ENCODE measurements around the gene REEP1. TPM values are rescaled to one million over a fixed set of nuclear protein-coding genes. Genes with fewer than 3 reads are reported as not detected.

REEP1 gene
- total RNA-seq, 4 donors from 2014 or later, result 1.7 to 12.0 (median 3.6) TPM

GRCh38 chr2:86336675-86337243 lies 667 bp downstream of the REEP1 start:
- Histone ChIP-seq H3K36me3 (no peaks in the 10 kb centered on the region), H3K4me3 (peak overlapping the region; percentile 30 to 69 (median 56)), H3K27ac (peak overlapping the region in 1 of 4 donors; percentile 50), H3K4me1 (peaks cover 0 to 18% (median 9%) of the 10 kb centered on the region in 4 donors), H3K27me3 (peaks cover 0 to 9% of the 10 kb centered on the region in 2 donors), H3K9me3 (peaks cover 0 to 6% (median 3%) of the 10 kb centered on the region in 4 donors)
- no peak for DNase-seq
- no peak for TF ChIP-seq POLR2A (IDR thresholded peaks at IDR 0.05)
- TF ChIP-seq CTCF (IDR thresholded peaks at IDR 0.05), result no peak

- TF ChIP-seq CTCF (IDR thresholded peaks at IDR 0.05) (no peak), POLR2A (IDR thresholded peaks at IDR 0.05) (no peak)
- H3K4me3 ChIP-seq, result peak overlapping the region in 3 of 4 donors; percentile 30 to 69 (median 67)
- no peak for DNase-seq
- peaks cover 0 to 5% (median under 1%) of the 10 kb centered on the region in 4 donors for H3K9me3 ChIP-seq
- H3K27me3 ChIP-seq, result peaks cover 0 to 9% of the 10 kb centered on the region in 2 donors
- no peaks in the 10 kb centered on the region for H3K36me3 ChIP-seq
- peak overlapping the region in 1 of 4 donors; percentile 50 for H3K27ac ChIP-seq
- peaks cover 0 to 18% (median 9%) of the 10 kb centered on the region in 4 donors for H3K4me1 ChIP-seq
Measured at GRCh38 chr2:86335865-86336674, 1.4 kb downstream of the REEP1 start.

- TF ChIP-seq CTCF (IDR thresholded peaks at IDR 0.05) (no peak), POLR2A (IDR thresholded peaks at IDR 0.05) (no peak)
- H3K27ac ChIP-seq, result no peak overlapping the region
- H3K4me3 ChIP-seq, result no peak overlapping the region
- peaks cover 0 to 17% (median 9%) of the 10 kb centered on the region in 4 donors for H3K4me1 ChIP-seq
- DNase-seq, result no peak
- no peaks in the 10 kb centered on the region for H3K9me3 ChIP-seq
- H3K27me3 ChIP-seq, result peaks cover 0 to 9% of the 10 kb centered on the region in 2 donors
- H3K36me3 ChIP-seq, result no peaks in the 10 kb centered on the region
Measured at GRCh38 chr2:86333378-86333777, 4.0 kb downstream of the REEP1 start.

GRCh38 chr2:86332654-86333053 lies 4.8 kb downstream of the REEP1 start:
- Histone ChIP-seq H3K27ac (no peak overlapping the region), H3K27me3 (peaks cover 0 to 9% of the 10 kb centered on the region in 2 donors), H3K36me3 (no peaks in the 10 kb centered on the region), H3K4me1 (peaks cover 0 to 12% (median 7%) of the 10 kb centered on the region in 4 donors), H3K9me3 (no peaks in the 10 kb centered on the region), H3K4me3 (no peak overlapping the region)
- TF ChIP-seq POLR2A (IDR thresholded peaks at IDR 0.05), result no peak
- no peak for DNase-seq

GRCh38 chr2:86331384-86331783 lies 6.0 kb downstream of the REEP1 start:
- Histone ChIP-seq H3K4me1 (peaks cover 0 to 3% (median 0%) of the 10 kb centered on the region in 4 donors), H3K36me3 (no peaks in the 10 kb centered on the region), H3K27me3 (peaks cover 0 to 4% of the 10 kb centered on the region in 2 donors), H3K9me3 (no peaks in the 10 kb centered on the region), H3K27ac (no peak overlapping the region), H3K4me3 (no peak overlapping the region)
- DNase-seq, result no peak
- TF ChIP-seq CTCF (IDR thresholded peaks at IDR 0.05) (no peak), POLR2A (IDR thresholded peaks at IDR 0.05) (no peak)

- no peak overlapping the region for H3K27ac ChIP-seq
- no peaks in the 10 kb centered on the region for H3K9me3 ChIP-seq
- no peaks in the 10 kb centered on the region for H3K4me1 ChIP-seq
- no peak overlapping the region for H3K4me3 ChIP-seq
- TF ChIP-seq CTCF (IDR thresholded peaks at IDR 0.05) (no peak), POLR2A (IDR thresholded peaks at IDR 0.05) (no peak)
- DNase-seq, result no peak
- no peaks in the 10 kb centered on the region for H3K36me3 ChIP-seq
- H3K27me3 ChIP-seq, result no peaks in the 10 kb centered on the region
Measured at GRCh38 chr2:86330001-86330400, 7.4 kb downstream of the REEP1 start.

Measured in Peyer's patch (tissue), 4 donors.